Endodermal cell (in vitro differentiated cells): ENCODE data around the gene LIPN. TPM values are rescaled to one million over a fixed set of nuclear protein-coding genes. Genes with fewer than 3 reads are reported as not detected.

ENCODE experiments used
- DNase-seq: peaks from one replicate; pipeline ENCODE4 v3.0.0-alpha.2; 2017
- H3K27ac ChIP-seq: 2 replicates; pipeline ENCODE4 v1.5.1; 2013; ENCODE audit warnings: mild to moderate bottlenecking, low read depth, low read length, moderate library complexity
- H3K27me3 ChIP-seq: 2 replicates; pipeline ENCODE4 v1.6.1; 2013; ENCODE audit warnings: mild to moderate bottlenecking, low read length, moderate library complexity; ENCODE audit not compliant: insufficient read depth, control insufficient read depth, poor library complexity, severe bottlenecking
- H3K36me3 ChIP-seq: 2 replicates; pipeline ENCODE4 v1.7.0; 2013; ENCODE audit warnings: mild to moderate bottlenecking, low read length, moderate library complexity; ENCODE audit not compliant: control insufficient read depth, insufficient read depth
- H3K4me1 ChIP-seq: one replicate; pipeline ENCODE4 v1.7.0; 2013; ENCODE audit warnings: low read length; ENCODE audit not compliant: control insufficient read depth, insufficient read depth
- H3K4me3 ChIP-seq: 2 replicates; pipeline ENCODE4 v1.5.1; 2013; ENCODE audit warnings: mild to moderate bottlenecking, low read length, moderate library complexity
- H3K9ac ChIP-seq: 2 replicates; pipeline ENCODE4 v1.6.1; 2013; ENCODE audit warnings: mild to moderate bottlenecking, low read length, moderate library complexity; ENCODE audit not compliant: poor library complexity, severe bottlenecking; ENCODE audit errors: extremely low read depth
- H3K9me3 ChIP-seq: 2 replicates; pipeline ENCODE4 v1.6.1; 2013; ENCODE audit warnings: mild to moderate bottlenecking, low read length, moderate library complexity; ENCODE audit not compliant: control insufficient read depth
- H3K27ac Mint-ChIP-seq: 2 replicates; pipeline ENCODE4 v1.8.0; 2020; ENCODE audit warnings: mixed read lengths
- H3K27me3 Mint-ChIP-seq: 2 replicates; pipeline ENCODE4 v1.8.0; 2021; ENCODE audit warnings: mild to moderate bottlenecking, mixed read lengths; ENCODE audit not compliant: insufficient read depth
- H3K36me3 Mint-ChIP-seq: 2 replicates; pipeline ENCODE4 v1.8.0; 2020; ENCODE audit warnings: low read depth, mixed read lengths
- H3K4me1 Mint-ChIP-seq: 2 replicates; pipeline ENCODE4 v1.8.0; 2020; ENCODE audit warnings: mixed read lengths
- H3K4me3 Mint-ChIP-seq: 2 replicates; pipeline ENCODE4 v1.8.0; 2020; ENCODE audit warnings: mild to moderate bottlenecking, moderate library complexity, mixed read lengths
- H3K9me3 Mint-ChIP-seq: 2 replicates; pipeline ENCODE4 v1.8.0; 2020; ENCODE audit warnings: mild to moderate bottlenecking, mixed read lengths
- WGBS, 2 experiments: methylation state at CpG; one replicate each; pipeline versions ENCODE4 v1.1.5 to v1.1.7; 2013; ENCODE audit warnings: missing lambda C conversion rate in 2 of 2, mixed read lengths in 1 of 2; ENCODE audit not compliant: insufficient coverage in 1 of 2, insufficient read length in 1 of 2; 5-methylcytosine and 5-hydroxymethylcytosine counted together
- total RNA-seq, 2 donors: library from RNA; stranded (reverse); fragmentation: NEBNext Ultra II Directional in 1 of 2; extraction: Animal tissue kit (Norgen Biotek cat#: 25700) in 1 of 2; gene quantifications; 2 replicates in 1 of 2; 3 replicates in 1 of 2; pipeline ENCODE4 v1.2.1, GENCODE V29; 2021
- TF ChIP-seq, protein P1 (sequence below): fragments of 200-600 bp; sonication (generic); conservative IDR thresholded peaks from 2 replicates; pipeline ENCODE4 v1.5.0; 2021; ENCODE audit warnings: antibody characterized with exemption, mild to moderate bottlenecking

LIPN gene
- total RNA-seq, 2 donors from 2014 or later: not detected

DNA sequence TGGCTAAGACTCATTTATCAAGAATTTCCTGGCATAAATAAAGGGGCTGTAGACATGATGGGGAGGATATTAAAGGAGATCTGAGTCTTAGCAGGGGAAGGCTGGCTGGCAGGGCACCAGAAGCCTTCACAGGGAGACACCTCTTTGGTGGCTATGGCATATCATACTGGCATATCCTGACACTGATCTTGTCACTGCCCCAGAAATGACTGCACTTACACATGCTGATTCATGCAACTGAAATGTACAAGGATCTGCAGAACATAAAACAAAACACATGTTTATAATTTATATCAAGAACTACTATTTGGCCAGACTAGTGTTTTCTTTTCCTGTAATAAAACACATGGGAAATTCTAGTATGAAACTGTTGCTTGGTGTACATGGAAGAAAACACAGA lies 5.5 kb upstream of the LIPN start:
- no peaks in the 10 kb centered on the region for H3K4me1 ChIP-seq
- H3K36me3 ChIP-seq: no peaks in the 10 kb centered on the region
- no peak overlapping the region for H3K4me3 ChIP-seq
- TF ChIP-seq, protein P1, sequence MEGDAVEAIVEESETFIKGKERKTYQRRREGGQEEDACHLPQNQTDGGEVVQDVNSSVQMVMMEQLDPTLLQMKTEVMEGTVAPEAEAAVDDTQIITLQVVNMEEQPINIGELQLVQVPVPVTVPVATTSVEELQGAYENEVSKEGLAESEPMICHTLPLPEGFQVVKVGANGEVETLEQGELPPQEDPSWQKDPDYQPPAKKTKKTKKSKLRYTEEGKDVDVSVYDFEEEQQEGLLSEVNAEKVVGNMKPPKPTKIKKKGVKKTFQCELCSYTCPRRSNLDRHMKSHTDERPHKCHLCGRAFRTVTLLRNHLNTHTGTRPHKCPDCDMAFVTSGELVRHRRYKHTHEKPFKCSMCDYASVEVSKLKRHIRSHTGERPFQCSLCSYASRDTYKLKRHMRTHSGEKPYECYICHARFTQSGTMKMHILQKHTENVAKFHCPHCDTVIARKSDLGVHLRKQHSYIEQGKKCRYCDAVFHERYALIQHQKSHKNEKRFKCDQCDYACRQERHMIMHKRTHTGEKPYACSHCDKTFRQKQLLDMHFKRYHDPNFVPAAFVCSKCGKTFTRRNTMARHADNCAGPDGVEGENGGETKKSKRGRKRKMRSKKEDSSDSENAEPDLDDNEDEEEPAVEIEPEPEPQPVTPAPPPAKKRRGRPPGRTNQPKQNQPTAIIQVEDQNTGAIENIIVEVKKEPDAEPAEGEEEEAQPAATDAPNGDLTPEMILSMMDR: no peak
- no peaks in the 10 kb centered on the region for H3K4me1 Mint-ChIP-seq
- no peaks in the 10 kb centered on the region for H3K27me3 ChIP-seq
- H3K9me3 Mint-ChIP-seq: peaks cover 5% of the 10 kb centered on the region
- H3K9ac ChIP-seq: no peak overlapping the region
- peaks cover 4% of the 10 kb centered on the region for H3K27me3 Mint-ChIP-seq
- H3K27ac ChIP-seq: no peak overlapping the region
- no peak overlapping the region for H3K27ac Mint-ChIP-seq
- H3K4me3 Mint-ChIP-seq: no peak overlapping the region
- no peaks in the 10 kb centered on the region for H3K9me3 ChIP-seq
- H3K36me3 Mint-ChIP-seq: no peaks in the 10 kb centered on the region
- no peak for DNase-seq

DNA sequence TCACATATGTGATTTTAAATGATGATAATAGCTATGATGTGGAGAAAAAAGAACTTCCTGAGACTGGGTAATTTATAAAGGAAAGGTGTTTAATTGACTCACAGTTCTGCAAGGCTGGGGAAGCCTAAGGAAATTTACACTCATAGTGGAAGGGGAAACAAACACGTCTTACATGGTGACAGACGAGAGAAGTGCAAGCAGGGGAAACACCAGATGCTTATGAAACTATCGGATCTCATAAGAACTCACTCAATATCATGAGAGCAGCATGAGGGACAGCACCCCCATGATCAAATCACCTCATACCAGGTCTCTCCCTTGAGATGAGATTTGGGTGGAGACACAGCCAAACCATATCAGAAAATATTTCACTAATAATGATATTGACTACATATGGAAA lies 4.1 kb upstream of the LIPN start:
- Histone ChIP-seq H3K36me3 (no peaks in the 10 kb centered on the region), H3K27ac (no peak overlapping the region), H3K4me1 (no peaks in the 10 kb centered on the region), H3K9me3 (no peaks in the 10 kb centered on the region), H3K9ac (no peak overlapping the region), H3K4me3 (no peak overlapping the region), H3K27me3 (no peaks in the 10 kb centered on the region)
- Mint-ChIP-seq H3K27me3 (no peaks in the 10 kb centered on the region), H3K4me3 (no peak overlapping the region), H3K9me3 (no peaks in the 10 kb centered on the region), H3K27ac (no peak overlapping the region), H3K4me1 (no peaks in the 10 kb centered on the region), H3K36me3 (no peaks in the 10 kb centered on the region)
- no peak for DNase-seq
- TF ChIP-seq, protein P1: no peak
- WGBS, 2 experiments: 89 to 94% methylated on average over 2 to 3 of the region's 3 CpGs

DNA sequence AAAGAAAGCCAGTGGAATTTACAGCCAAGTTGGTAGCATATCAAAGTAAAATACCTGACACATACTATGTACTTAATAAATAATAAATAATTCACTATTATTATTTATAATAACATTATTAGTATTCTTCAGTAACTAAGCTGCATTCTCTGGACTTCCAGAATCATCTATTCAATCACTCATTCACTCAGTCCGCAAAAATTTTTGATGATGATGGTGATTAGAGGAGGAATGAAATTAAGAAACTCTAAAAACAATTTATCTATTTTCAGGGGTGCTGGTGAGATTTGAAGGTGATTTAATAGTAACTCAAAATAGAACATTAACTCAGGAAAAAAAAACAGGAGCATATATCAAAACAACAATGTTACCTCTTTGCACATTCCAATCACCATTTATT lies 3.2 kb upstream of the LIPN start:
- no peaks in the 10 kb centered on the region for H3K9me3 ChIP-seq
- H3K27me3 ChIP-seq: no peaks in the 10 kb centered on the region
- no peak for DNase-seq
- H3K36me3 ChIP-seq: no peaks in the 10 kb centered on the region
- H3K4me3 ChIP-seq: no peak overlapping the region
- H3K4me1 Mint-ChIP-seq: no peaks in the 10 kb centered on the region
- H3K4me3 Mint-ChIP-seq: no peak overlapping the region
- H3K27me3 Mint-ChIP-seq: no peaks in the 10 kb centered on the region
- no peak overlapping the region for H3K27ac ChIP-seq
- WGBS, 2 experiments: no CpG with 5 or more reads among the region's 1 CpG
- no peaks in the 10 kb centered on the region for H3K36me3 Mint-ChIP-seq
- H3K27ac Mint-ChIP-seq: no peak overlapping the region
- H3K4me1 ChIP-seq: no peaks in the 10 kb centered on the region
- TF ChIP-seq, protein P1: no peak
- no peaks in the 10 kb centered on the region for H3K9me3 Mint-ChIP-seq
- no peak overlapping the region for H3K9ac ChIP-seq
